ENCODE data around the gene VRTN. TPM values are rescaled to one million over a fixed set of nuclear protein-coding genes. Genes with fewer than 3 reads are reported as not detected.

Gene VRTN
- polyA plus RNA-seq, 1 experiment: not detected

- TF ChIP-seq, protein P1, sequence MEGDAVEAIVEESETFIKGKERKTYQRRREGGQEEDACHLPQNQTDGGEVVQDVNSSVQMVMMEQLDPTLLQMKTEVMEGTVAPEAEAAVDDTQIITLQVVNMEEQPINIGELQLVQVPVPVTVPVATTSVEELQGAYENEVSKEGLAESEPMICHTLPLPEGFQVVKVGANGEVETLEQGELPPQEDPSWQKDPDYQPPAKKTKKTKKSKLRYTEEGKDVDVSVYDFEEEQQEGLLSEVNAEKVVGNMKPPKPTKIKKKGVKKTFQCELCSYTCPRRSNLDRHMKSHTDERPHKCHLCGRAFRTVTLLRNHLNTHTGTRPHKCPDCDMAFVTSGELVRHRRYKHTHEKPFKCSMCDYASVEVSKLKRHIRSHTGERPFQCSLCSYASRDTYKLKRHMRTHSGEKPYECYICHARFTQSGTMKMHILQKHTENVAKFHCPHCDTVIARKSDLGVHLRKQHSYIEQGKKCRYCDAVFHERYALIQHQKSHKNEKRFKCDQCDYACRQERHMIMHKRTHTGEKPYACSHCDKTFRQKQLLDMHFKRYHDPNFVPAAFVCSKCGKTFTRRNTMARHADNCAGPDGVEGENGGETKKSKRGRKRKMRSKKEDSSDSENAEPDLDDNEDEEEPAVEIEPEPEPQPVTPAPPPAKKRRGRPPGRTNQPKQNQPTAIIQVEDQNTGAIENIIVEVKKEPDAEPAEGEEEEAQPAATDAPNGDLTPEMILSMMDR (IDR thresholded peaks at IDR 0.05; ENCODE audit: insufficient read depth, low read depth, low read length): peak; percentile 49
- peak within 1 kb of the TSS; percentile 91 for H3K4me3 ChIP-seq (ENCODE audit: low read depth, low read length)
- peak; percentile 54 for DNase-seq (ENCODE audit: low read depth)
- CTCF ChIA-PET: interaction anchor here (0.6 to 4.3 kb wide), 16 partner anchors 9 to 200 kb away, joined by 3 to 16 read pairs (median 4); no protein-coding TSS in a partner anchor
- POLR2A ChIA-PET: interaction anchor here (0.8 kb wide), 1 partner anchor 1279 kb away, joined by 3 read pairs; no protein-coding TSS in a partner anchor
- peaks cover 3% of the 10 kb centered on the region for H3K36me3 ChIP-seq (ENCODE audit: control insufficient read depth, insufficient read depth, low read length)
- no peaks in the 10 kb centered on the region for H3K27me3 ChIP-seq (ENCODE audit: control insufficient read depth, insufficient read depth, low read length)
These were observed 45.4 kb upstream of the VRTN start, which contains the start of gene ABCD4 for GRCh38 chr14:74302634-74303569. ABCD4 (minus strand) TSS chr14:74302934; CDS start chr14:74302912, 22 bp downstream.

DNA sequence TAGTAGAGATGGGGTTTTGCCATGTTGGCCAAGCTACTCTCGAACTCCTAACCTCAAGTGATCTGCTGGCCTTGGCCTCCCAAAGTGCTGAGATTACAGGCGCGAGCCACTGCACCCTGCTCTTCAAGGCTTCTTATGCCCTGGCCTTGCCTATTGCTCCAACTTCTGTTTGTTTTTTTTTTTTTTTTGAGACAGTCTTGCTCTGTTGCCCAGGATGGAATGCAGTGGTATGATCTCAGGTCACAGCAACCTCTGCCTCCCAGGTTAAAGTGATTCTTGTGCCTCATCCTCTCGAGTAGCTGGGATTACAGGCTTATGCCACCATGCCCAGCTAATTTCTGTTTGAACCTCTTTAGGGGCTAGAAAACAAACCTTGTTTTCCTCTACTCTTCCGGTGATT, 39.6 kb upstream of the VRTN start:
- TF ChIP-seq, protein P1 (IDR thresholded peaks at IDR 0.05; ENCODE audit: insufficient read depth, low read depth, low read length): no peak
- Histone ChIP-seq H3K36me3 (ENCODE audit: control insufficient read depth, insufficient read depth, low read length) (no peaks in the 10 kb centered on the region), H3K27me3 (ENCODE audit: control insufficient read depth, insufficient read depth, low read length) (peaks cover 2% of the 10 kb centered on the region; the same call in 1 of the 2 replicates), H3K4me3 (ENCODE audit: low read depth, low read length) (no peak overlapping the region)
- POLR2A ChIA-PET: no interaction called here
- CTCF ChIA-PET: interaction anchor here (0.7 to 1.5 kb wide), 3 partner anchors 13 to 17 kb away, joined by 3 to 4 read pairs (median 3); no protein-coding TSS in a partner anchor
- DNase-seq (ENCODE audit: low read depth): no peak

DNA sequence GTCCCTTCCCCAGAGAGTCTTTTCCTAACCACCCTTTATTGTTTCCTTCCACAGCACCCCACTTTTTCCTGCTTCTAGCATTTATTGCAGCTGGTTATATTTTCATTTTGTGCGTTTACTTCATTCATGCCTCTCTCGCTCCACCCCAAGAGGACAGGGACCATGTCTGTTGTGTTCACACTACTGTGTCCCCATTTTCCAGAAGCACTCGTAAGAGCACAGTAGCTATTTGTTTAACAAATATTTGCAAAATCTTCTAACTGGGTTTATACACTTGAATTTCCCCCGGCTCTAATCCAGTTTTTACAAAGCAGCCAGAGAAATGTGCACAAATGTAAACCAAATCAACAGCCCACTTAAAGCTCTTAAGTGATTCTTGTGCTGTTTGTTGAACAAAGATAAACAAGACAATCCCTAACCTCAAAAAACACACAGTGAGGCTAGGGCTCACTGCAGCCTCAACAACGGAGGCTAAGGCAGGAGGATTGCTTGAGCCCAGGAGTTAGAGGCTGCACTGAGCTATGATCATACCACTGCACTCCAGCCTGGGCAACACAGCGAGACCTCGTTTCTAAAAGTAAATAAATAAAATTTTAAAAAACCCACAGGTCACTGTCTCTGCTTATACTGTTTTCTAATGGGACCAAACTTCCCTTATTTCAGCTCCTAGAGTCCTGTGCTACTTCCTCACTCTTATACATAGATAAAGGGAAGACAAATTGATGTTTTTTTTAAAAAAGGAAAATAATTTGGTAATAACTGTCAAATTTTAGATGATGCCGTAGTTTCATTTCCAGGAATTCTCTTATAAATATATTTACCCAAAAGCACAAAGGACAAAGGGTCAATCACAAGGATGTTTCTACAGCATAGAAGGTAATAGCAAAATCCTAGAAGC, 38.9 kb upstream of the VRTN start:
- ChIA-PET POLR2A (no interaction called here), CTCF (interaction anchor here (0.7 to 1.5 kb wide), 4 partner anchors 10 to 16 kb away, joined by 3 to 4 read pairs (median 3); no protein-coding TSS in a partner anchor)
- H3K27me3 ChIP-seq (ENCODE audit: control insufficient read depth, insufficient read depth, low read length): peaks cover 2% of the 10 kb centered on the region; the same call in 1 of the 2 replicates
- no peak for DNase-seq (ENCODE audit: low read depth)
- no peak overlapping the region for H3K4me3 ChIP-seq (ENCODE audit: low read depth, low read length)
- TF ChIP-seq, protein P1 (IDR thresholded peaks at IDR 0.05; ENCODE audit: insufficient read depth, low read depth, low read length): no peak
- no peaks in the 10 kb centered on the region for H3K36me3 ChIP-seq (ENCODE audit: control insufficient read depth, insufficient read depth, low read length)

DNA sequence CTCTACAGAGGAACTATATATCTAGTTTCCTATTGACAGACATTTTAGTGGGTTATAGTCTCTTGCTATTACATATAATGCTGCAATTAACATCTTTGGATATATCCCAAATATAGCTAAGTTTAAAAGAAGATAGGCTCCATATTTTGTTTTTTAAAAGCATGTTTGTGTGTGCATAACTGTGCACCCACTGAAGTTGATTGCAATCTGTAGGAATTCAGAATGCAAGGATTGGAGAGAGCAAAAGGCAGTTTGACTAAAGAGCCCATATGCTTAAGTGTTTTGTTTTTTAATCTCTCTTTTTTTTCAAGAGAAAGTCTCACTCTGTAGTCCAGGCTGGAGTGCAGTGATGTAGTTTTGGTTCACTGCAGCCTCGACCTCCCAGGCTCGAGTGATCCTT, 36.1 kb upstream of the VRTN start:
- TF ChIP-seq, protein P1 (IDR thresholded peaks at IDR 0.05; ENCODE audit: insufficient read depth, low read depth, low read length): no peak
- Histone ChIP-seq H3K27me3 (ENCODE audit: control insufficient read depth, insufficient read depth, low read length) (peaks cover 2% of the 10 kb centered on the region; the same call in 1 of the 2 replicates), H3K4me3 (ENCODE audit: low read depth, low read length) (no peak overlapping the region), H3K36me3 (ENCODE audit: control insufficient read depth, insufficient read depth, low read length) (no peaks in the 10 kb centered on the region)
- CTCF ChIA-PET: interaction anchor here (0.6 to 1.2 kb wide), 3 partner anchors 10 to 12 kb away, joined by 3 to 5 read pairs (median 3); partner anchors contain the start of gene ABCD4
- POLR2A ChIA-PET: no interaction called here
- no peak for DNase-seq (ENCODE audit: low read depth)
